GM21528 (cell line): ENCODE data around the gene SKIC2.
"Not testable (repeated sequence)": the region's sequence is repeated elsewhere in the genome, so short reads cannot be mapped to it uniquely, and the experiment has no call there.

Experiments used
- ATAC-seq: cut with Tn5 transposase; IDR thresholded peaks from one replicate; pipeline ENCODE4 v1.9.1; 2021; ENCODE audit warnings: mild to moderate bottlenecking, moderate library complexity; ENCODE audit not compliant: unreplicated experiment, low FRiP score

SKIC2 gene

DNA sequence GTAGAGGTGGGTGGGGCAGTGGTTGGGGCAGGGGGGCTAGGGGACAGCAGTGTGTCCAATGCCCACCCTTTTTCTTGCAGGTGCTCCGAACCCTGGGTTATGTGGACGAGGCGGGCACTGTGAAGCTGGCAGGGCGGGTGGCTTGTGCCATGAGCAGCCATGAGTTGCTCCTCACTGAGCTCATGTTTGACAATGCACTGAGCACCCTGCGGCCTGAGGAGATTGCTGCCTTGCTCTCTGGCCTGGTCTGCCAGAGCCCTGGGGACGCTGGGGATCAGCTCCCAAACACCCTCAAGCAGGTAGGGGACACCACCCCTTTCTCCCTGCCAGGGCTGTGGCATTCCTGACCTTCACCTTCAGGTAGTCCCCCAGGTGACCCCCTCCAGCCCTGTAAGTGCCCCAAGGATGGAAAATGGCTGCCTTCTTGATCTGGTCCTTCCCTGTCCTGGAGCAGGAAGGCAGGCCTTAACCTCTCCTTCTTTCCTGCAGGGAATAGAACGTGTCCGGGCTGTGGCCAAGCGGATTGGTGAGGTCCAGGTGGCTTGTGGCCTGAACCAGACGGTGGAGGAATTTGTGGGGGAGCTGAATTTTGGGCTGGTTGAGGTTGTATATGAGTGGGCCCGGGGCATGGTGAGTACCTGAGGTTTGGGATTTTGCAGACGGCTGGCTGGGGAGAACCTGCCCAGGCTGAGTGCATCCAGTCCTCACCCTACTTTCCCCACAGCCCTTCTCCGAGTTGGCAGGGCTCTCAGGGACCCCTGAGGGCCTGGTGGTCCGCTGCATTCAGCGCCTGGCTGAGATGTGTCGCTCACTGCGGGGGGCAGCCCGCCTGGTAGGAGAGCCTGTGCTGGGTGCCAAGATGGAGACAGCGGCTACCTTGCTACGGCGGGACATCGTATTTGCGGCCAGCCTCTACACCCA, 10.1 kb downstream of the SKIC2 start:
- no peak for ATAC-seq

DNA sequence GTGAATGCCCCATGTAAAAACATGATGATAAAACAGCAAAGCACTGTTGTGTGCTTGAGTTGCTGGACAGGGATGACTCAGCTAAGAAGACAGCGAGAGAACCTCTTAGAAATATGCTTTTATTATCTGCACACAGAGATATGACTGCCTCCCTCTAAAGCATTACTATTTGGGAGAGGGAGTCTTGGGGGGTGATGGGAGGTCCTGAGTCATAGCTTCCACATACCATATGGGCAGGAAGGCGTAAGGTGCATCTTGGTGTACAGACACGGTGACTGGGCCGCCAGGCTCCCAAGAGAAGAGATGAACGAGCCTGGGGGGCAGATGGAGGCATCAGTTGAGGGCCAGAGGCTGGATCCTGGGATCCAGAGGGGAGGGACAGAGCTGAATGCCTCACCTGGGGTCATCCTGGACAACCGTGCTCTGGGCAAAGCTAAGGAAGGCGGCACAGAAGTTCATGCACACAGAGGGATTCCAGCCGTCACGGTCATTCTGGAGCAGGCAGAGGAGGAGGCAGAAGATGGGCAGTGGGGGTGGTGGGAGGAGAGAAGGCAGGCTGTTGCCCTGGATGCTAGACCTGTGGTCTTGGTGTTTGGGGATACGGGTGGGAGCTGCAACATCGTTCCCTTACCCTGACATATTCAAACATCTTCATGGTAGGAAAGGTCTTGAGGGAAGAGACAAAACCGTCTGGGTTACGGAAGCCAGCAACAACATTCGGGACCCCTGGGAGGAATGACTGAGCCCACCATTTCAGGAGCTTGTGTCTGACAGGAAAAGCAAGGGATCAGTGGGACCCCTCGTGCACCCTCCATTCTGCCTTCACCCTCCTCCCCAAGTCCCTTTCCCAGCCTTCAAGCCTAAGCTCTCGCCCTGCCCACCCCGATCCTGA, 11.0 kb downstream of the SKIC2 start:
- ATAC-seq = no peak

DNA sequence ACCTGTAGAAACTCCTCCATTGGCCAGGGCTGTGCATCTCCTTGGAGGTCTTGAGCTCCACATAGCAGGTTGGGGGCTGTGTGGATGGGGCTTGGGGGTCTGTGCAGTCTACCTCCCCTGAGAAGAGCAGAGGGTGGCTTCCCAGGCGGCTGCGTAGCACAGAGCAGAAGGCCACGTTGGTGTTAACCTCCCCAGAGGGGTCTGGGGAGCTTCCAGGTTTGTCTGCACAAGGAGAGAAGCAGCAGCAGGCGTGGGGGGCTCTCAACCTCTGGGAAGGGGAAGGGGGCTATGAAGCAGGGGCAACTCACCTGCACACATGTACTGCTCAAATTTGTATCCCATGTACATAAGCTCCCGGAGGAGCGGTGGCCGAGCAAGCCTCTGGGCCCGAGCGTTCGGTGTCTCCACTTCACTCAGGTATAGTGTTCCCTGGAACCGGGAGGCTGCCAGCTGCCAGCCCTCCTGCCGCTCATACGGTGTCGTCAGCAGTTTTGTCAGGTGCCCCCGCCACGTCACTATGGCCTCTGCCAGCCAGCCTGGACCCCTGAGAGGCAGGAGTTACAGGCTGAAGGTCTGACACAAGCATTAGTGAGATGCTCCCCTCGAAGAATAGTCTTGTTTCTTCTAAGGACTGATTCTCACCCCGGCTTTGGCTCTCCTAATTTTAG, 11.8 kb downstream of the SKIC2 start:
- no peak for ATAC-seq

DNA sequence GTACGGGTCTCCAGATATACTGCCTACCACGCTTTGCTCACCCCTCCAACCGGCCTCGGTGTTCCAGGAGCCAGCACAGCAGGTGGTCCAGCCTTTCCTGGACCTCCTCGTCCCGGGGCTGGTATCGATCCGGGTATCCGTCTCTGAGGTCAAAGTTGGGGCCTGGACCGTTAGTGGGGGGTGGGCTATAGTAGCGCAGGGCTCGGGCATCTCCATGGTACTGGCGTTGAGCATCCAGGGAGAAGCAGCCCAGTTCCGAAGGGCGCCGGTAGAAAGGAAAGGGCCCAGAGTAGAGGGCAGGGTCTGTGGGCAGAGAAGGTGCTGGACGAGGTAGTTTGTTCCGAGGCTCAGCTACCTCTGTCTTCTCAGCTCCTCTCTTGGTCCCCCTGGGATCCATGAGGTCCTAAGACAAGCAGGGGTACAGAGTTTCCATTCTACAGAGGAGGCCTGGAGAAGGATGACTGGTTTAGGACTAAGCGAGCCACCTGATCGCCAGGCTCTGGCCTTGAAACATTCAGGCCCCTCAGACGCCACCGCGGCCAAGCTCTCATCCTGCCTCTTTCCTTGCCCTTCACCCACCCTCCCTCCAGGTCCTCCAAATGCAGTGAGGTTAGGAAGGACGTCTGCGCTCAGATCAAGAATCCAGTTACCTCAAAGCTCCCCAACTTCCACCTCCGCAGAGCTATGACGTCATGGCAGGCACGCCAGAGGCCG, 12.5 kb downstream of the SKIC2 start:
- ATAC-seq = no peak

DNA sequence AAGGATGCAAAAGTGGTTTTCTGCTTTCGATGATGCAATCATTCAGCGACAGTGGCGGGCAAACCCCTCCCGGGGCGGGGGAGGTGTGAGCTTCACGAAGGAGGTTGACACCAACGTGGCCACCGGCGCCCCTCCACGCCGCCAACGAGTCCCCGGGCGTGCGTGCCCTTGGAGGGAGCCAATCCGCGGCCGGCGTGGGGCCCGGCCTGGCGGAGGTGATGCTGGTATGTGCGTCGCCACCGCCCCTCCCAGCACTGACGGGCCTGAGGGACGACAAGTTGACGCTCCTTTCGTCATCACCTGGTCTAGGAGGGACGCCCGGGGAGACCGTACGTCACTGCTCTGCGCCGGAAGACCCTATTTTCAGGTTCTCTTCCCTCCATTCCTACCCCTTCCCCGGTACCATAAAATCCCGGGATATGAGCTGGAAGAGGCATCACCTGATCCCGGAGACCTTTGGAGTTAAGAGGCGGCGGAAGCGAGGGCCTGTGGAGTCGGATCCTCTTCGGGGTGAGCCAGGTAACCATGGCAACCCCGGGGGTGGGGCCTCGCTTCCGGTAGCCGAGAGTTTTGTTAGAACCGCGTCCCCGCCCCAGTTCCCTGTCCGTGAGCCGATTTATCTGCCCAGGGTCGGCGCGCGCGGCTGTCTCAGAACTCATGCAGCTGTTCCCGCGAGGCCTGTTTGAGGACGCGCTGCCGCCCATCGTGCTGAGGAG, 13.2 kb downstream of the SKIC2 start, which contains the start of gene DXO:
Gene DXO, minus strand, starts transcription at position 146 of the 716 bp plus-strand sequence. CDS start 463 bp downstream, outside the sequence.
- ATAC-seq = peak; percentile 80

DNA sequence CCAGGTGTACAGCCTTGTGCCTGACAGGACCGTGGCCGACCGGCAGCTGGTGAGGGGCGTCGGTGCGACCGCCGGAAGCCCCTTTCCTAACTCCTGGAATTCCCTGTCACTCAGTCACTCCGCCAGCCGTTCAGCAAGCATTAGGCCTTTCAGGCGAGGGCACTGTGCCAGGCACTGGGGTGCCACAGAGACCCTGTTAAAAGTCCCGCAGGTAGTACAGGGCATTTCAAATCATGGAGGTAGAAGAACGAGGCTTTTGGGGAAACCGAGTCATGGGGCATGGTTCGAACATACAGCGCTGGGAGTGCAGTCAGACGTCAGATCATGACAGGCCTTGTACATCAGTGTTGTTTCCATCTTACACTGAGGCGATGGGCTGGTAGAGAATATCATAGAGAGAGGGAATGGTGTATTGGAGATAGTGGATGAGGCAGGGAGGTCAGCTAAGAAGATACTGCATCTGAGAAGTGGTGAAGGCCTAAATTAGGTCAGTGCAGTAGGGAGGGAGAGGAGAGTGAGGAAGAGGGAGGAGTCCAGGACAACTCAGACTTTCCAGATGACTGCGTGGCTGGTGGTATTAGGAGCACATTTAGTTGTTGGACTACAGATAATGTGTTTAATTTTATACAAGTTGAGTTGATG, 13.9 kb downstream of the SKIC2 start:
- peak; percentile 2 for ATAC-seq

DNA sequence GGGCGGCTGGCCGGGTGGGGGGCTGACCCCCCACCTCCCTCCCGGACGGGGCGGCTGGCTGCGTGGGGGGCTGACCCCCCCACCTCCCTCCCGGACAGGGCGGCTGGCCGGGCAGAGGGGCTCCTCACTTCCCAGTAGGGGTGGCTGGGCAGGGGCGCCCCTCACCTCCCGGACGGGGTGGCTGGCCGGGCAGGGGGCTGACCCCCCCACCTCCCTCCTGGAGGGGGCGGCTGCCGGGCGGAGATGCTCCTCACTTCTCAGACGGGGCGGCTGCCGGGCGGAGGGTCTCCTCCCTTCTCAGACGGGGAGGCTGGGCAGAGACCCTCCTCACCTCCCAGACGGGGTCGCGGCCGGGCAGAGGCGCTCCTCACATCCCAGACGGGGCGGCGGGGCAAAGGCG, 17.1 kb downstream of the SKIC2 start:
- not testable (repeated sequence) for ATAC-seq

DNA sequence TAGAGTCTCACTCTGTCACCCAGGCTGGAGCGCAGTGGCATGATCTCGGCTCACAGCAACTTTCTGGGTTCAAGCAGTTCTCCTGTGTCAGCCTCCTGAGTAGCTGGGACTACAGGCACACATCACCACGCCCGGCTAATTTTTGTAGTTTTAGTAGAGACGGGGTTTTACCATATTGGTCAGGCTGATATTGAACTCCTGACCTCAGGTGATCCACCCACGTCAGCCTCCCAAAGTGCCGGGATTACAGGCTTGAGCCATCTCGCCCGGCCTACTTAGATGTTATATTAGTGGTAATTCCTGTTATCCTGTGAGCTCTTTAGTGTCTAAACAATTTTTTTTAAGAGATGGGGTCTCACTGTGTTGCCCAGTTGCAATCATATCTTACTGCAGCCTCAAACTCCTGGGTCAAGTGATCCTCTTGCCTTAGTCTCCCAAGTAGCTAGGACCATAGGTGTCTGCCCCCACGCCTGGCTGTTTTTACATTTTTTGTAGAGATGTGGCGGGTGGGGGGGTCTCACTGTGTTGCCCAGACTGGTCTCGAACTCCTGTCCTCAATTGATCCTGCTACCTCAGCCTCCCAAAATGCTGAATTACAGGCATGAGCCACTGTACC, 18.9 kb downstream of the SKIC2 start:
- ATAC-seq = no peak

DNA sequence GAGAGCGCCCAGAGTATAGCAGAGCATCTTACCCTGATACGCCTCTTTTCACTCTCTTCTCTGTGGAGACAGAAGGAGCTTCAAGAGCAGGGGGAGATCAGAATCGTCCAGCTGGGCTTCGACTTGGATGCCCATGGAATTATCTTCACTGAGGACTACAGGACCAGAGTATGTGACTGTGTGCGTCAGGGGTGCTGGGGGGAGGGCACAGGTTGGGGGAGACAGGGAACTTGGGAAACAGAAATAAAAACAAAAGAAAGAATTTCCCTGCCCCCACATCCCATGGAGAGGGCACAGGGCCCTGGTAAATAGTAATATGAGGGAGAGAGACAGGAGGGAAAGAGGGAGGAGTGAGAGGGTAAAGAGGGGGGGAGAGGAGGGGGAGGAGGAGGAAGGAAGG, 19.9 kb downstream of the SKIC2 start:
- ATAC-seq = no peak

DNA sequence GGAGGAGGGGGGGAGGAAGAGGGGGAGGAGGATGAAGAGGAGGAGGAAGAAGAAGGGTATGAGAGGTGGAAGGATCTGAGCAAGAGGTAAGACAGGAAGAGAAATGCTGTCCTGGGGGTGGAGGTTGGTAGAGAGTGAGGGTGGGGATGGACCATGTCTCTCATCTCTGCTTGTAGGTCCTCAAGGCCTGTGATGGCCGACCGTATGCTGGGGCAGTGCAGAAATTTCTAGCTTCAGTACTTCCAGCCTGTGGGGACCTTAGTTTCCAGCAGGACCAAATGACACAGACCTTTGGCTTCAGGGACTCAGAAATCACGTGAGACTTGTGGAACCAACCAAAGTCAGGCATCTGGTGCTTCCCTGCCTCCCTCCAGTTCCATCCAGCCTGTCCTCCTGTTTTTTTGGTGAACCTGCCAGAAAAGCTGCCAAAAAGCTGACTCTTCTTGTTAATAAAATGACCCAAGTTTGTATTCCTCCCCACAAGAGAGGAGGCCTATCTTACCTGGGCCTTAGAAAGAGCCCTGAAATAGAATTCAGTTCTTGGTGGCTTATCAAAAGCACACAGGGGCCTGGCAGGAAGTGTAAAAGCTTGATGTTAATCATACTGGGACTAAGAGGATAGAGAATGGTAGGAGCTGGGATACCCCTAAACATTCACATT, 20.4 kb downstream of the SKIC2 start:
- ATAC-seq = no peak

DNA sequence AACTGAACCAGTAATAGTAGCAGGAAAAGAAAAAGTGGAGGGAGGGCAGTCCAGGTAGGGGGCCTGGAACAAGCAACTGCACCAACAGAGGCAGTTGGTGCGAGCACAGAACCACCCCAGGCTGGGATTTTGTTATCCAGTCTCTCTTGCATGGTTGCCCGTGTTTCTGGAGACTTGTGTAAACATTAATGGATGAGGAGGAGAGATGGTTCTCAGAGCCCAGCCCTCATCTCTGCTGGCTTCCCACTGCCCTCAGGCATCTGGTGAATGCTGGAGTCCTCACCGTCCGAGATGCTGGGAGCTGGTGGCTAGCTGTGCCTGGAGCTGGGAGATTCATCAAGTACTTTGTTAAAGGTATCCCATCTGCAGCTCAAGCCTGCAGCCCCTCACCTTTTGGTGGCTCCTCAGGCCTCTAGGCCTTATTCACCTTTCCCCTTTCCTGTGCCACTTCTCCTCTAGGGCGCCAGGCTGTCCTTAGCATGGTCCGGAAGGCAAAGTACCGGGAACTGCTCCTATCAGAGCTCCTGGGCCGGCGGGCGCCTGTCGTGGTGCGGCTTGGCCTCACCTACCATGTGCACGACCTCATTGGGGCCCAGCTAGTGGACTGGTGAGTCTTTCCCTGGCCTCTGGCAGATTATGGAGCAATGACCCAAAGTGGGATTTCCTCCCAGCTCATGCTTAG, 21.4 kb downstream of the SKIC2 start:
- not testable (repeated sequence) for ATAC-seq

DNA sequence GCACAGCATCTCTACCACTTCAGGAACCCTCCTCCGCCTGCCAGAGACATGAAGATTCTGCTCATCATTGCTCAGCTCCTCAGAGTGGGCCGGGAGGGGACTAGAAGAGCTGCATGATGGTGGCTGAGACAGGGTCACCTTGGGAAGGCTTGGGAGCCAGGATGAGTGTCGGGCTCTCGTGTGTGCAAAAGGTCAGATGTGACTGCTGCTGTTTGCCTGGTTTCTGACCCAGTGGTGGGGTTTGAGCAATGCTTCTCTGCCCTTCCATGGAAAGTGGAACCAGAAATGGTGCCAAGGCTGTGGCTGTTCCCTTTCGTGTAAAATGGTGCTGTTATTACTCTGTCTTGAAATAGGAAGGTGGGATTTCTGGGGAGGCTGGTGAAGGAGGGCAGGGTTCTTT, 22.0 kb downstream of the SKIC2 start:
- not testable (repeated sequence) for ATAC-seq

DNA sequence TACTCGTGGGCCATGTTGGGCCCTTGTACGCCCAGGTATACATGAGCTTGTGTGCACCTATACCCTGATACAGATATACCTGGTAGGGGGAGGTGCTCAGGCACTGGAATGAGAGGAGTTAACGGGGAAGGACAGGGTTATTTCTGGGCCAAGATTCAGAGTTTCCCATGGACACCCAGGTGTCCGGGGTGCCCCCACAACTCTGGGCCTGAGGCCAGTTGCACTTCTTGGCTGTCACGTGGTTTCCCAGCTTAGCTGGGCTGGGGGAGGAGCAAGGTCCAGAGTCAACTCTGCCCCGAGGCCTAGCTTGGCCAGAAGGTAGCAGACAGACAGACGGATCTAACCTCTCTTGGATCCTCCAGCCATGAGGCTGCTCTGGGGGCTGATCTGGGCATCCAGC, 22.8 kb downstream of the SKIC2 start, which contains the start of gene C4A:
Gene C4A, plus strand, starts transcription at position 314 of the 400 bp plus-strand sequence. Its CDS starts 51 bp downstream, at position 365.
- not testable (repeated sequence) for ATAC-seq

DNA sequence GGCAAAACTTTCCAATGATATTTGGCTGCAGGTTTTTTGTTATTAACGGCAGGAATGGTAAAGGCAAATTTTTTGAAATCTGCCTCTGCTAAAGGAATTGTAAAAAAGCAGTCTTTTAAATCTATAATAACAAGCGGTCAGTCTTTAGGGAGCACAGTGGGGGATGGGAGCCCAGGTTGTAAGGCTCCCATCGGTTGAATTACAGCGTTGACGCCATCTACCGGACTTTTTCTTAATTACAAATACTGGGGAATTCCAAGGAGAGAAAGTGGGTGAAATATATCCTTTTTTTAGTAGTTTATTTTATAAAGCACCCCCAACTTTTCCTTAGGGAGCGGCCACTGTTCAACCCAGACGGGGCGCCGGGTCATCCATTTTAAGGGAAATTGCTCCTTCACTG, 30.4 kb downstream of the SKIC2 start:
- ATAC-seq = not testable (repeated sequence)

DNA sequence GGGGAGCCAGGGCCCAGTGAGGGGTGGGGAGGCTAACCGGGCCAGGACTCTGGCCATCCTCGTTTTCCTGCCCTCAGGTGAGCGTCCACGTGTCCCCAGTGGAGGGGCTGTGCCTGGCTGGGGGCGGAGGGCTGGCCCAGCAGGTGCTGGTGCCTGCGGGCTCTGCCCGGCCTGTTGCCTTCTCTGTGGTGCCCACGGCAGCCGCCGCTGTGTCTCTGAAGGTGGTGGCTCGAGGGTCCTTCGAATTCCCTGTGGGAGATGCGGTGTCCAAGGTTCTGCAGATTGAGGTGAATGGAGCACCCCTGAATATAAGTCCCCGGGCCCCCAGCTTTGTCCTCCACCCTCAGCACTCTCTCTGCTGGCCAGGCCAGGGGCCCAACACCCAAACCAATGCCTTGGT, 35.4 kb downstream of the SKIC2 start:
- not testable (repeated sequence) for ATAC-seq

DNA sequence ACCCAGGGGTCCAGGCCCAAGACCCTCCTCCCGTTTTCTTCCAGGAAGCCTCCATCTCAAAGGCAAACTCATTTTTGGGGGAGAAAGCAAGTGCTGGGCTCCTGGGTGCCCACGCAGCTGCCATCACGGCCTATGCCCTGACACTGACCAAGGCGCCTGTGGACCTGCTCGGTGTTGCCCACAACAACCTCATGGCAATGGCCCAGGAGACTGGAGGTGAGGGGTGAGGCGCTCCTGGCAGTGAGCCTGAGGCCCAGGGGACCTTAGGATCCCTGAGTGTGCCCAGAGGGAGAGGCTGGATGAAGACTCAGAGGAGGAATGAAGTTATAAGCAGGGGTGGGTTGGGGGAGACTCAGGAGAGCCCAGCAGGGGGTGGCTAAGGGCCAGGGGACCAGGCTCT, 37.4 kb downstream of the SKIC2 start:
- ATAC-seq = not testable (repeated sequence)

DNA sequence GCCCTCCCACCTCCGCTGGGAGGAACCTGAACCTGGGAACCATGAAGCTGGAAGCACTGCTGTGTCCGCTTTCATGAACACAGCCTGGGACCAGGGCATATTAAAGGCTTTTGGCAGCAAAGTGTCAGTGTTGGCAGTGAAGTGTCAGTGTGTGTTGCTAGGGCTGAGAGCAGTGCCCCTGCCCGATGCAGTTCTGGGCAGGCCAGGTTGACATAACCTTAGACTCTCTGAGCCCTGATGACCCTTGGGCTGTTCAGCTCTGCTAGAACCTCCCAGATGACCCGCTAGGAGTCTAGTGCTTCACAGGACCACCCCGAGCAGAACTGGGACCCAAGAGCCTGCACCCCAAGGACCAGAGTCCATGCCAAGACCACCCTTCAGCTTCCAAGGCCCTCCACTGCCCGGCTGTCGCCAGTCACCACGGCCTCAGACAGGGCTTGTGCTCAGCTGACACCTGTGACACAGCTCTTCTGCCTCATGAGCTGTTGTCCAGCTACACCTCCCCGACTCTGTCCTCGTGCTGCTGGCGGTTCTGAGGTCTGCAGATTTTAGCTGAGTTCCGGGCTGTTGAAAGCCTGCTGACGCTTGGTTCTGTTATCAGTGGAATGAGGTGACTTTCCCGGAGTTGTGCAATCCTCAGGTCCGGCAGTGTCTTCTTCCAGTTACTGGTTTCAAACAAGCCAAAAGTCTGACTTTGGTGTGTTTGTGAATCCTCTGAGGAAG, 43.7 kb downstream of the SKIC2 start:
- not testable (repeated sequence) for ATAC-seq
